Mucosa of stomach (tissue), 1 donor: ENCODE data around the gene CCDC148.

Experiments used
- H3K27me3 ChIP-seq: one replicate; pipeline ENCODE4 v1.7.0; 2013; ENCODE audit warnings: mild to moderate bottlenecking, low read length; ENCODE audit not compliant: control insufficient read depth, insufficient read depth
- H3K36me3 ChIP-seq: one replicate; pipeline ENCODE4 v1.7.0; 2013; ENCODE audit warnings: low read length; ENCODE audit not compliant: control insufficient read depth, insufficient read depth
- H3K4me1 ChIP-seq: one replicate; pipeline ENCODE4 v1.7.0; 2013; ENCODE audit warnings: mild to moderate bottlenecking, low read length; ENCODE audit not compliant: control insufficient read depth, insufficient read depth
- H3K4me3 ChIP-seq: one replicate; pipeline ENCODE4 v1.7.0; 2013; ENCODE audit warnings: low read length
- H3K9ac ChIP-seq: one replicate; pipeline ENCODE4 v1.7.0; 2013; ENCODE audit warnings: mild to moderate bottlenecking, low read length, moderate library complexity
- H3K9me3 ChIP-seq: one replicate; pipeline ENCODE4 v1.7.0; 2013; ENCODE audit warnings: mild to moderate bottlenecking, low read length, moderate library complexity; ENCODE audit not compliant: control insufficient read depth
- donor health status: Pancreatic carcinoma.

Gene CCDC148

GRCh38 chr2:158300394-158300793 lies 156.2 kb downstream of the CCDC148 start:
- Histone ChIP-seq H3K4me1 (no peaks in the 10 kb centered on the region), H3K9ac (no peak overlapping the region), H3K36me3 (no peaks in the 10 kb centered on the region), H3K9me3 (no peaks in the 10 kb centered on the region), H3K27me3 (no peaks in the 10 kb centered on the region), H3K4me3 (no peak overlapping the region)

GRCh38 chr2:158297606-158298005 lies 158.9 kb downstream of the CCDC148 start:
- H3K9ac ChIP-seq: no peak overlapping the region
- no peak overlapping the region for H3K4me3 ChIP-seq
- no peaks in the 10 kb centered on the region for H3K27me3 ChIP-seq
- no peaks in the 10 kb centered on the region for H3K4me1 ChIP-seq
- no peaks in the 10 kb centered on the region for H3K9me3 ChIP-seq
- no peaks in the 10 kb centered on the region for H3K36me3 ChIP-seq

- Histone ChIP-seq H3K4me1 (no peaks in the 10 kb centered on the region), H3K4me3 (no peak overlapping the region), H3K9me3 (no peaks in the 10 kb centered on the region), H3K36me3 (no peaks in the 10 kb centered on the region), H3K9ac (no peak overlapping the region), H3K27me3 (no peaks in the 10 kb centered on the region)
Measured at GRCh38 chr2:158297120-158297519, 159.4 kb downstream of the CCDC148 start.

GRCh38 chr2:158293722-158294121 lies 162.8 kb downstream of the CCDC148 start:
- Histone ChIP-seq H3K4me3 (no peak overlapping the region), H3K27me3 (no peaks in the 10 kb centered on the region), H3K36me3 (no peaks in the 10 kb centered on the region), H3K4me1 (no peaks in the 10 kb centered on the region), H3K9me3 (no peaks in the 10 kb centered on the region), H3K9ac (no peak overlapping the region)

GRCh38 chr2:158291544-158292180 lies 164.9 kb downstream of the CCDC148 start:
- H3K36me3 ChIP-seq: no peaks in the 10 kb centered on the region
- H3K9ac ChIP-seq: no peak overlapping the region
- no peaks in the 10 kb centered on the region for H3K27me3 ChIP-seq
- no peaks in the 10 kb centered on the region for H3K9me3 ChIP-seq
- no peaks in the 10 kb centered on the region for H3K4me1 ChIP-seq
- no peak overlapping the region for H3K4me3 ChIP-seq

- no peaks in the 10 kb centered on the region for H3K4me1 ChIP-seq
- H3K4me3 ChIP-seq: no peak overlapping the region
- H3K9ac ChIP-seq: no peak overlapping the region
- H3K9me3 ChIP-seq: no peaks in the 10 kb centered on the region
- no peaks in the 10 kb centered on the region for H3K27me3 ChIP-seq
- no peaks in the 10 kb centered on the region for H3K36me3 ChIP-seq
Measured at GRCh38 chr2:158290225-158290624, 166.3 kb downstream of the CCDC148 start.

- H3K4me3 ChIP-seq: no peak overlapping the region
- no peaks in the 10 kb centered on the region for H3K4me1 ChIP-seq
- no peaks in the 10 kb centered on the region for H3K9me3 ChIP-seq
- no peaks in the 10 kb centered on the region for H3K36me3 ChIP-seq
- H3K27me3 ChIP-seq: no peaks in the 10 kb centered on the region
- no peak overlapping the region for H3K9ac ChIP-seq
Measured at GRCh38 chr2:158276619-158277471, 179.7 kb downstream of the CCDC148 start.

- Histone ChIP-seq H3K4me1 (peaks cover 6% of the 10 kb centered on the region), H3K4me3 (no peak overlapping the region), H3K9me3 (no peaks in the 10 kb centered on the region), H3K36me3 (no peaks in the 10 kb centered on the region), H3K9ac (no peak overlapping the region), H3K27me3 (no peaks in the 10 kb centered on the region)
Measured at GRCh38 chr2:158273791-158274190, 182.8 kb downstream of the CCDC148 start.

- peaks cover 6% of the 10 kb centered on the region for H3K4me1 ChIP-seq
- H3K27me3 ChIP-seq: no peaks in the 10 kb centered on the region
- no peak overlapping the region for H3K9ac ChIP-seq
Measured at GRCh38 chr2:158270536-158270935, 186.0 kb downstream of the CCDC148 start.

GRCh38 chr2:158269143-158269542 lies 187.4 kb downstream of the CCDC148 start:
- H3K9ac ChIP-seq: no peak overlapping the region
- no peak overlapping the region for H3K4me3 ChIP-seq
- H3K36me3 ChIP-seq: no peaks in the 10 kb centered on the region
- peaks cover 6% of the 10 kb centered on the region for H3K4me1 ChIP-seq
- no peaks in the 10 kb centered on the region for H3K9me3 ChIP-seq
- H3K27me3 ChIP-seq: no peaks in the 10 kb centered on the region

More at GRCh38 chr2:158270536-158270935, 186.0 kb downstream of the CCDC148 start:
- no peaks in the 10 kb centered on the region for H3K9me3 ChIP-seq
- H3K36me3 ChIP-seq: no peaks in the 10 kb centered on the region
- H3K4me3 ChIP-seq: no peak overlapping the region

GRCh38 chr2:158266111-158266510 lies 190.4 kb downstream of the CCDC148 start:
- Histone ChIP-seq H3K4me3 (no peak overlapping the region), H3K36me3 (no peaks in the 10 kb centered on the region), H3K27me3 (no peaks in the 10 kb centered on the region), H3K4me1 (peaks cover 6% of the 10 kb centered on the region), H3K9me3 (no peaks in the 10 kb centered on the region), H3K9ac (no peak overlapping the region)

GRCh38 chr2:158255257-158255656 lies 201.3 kb downstream of the CCDC148 start:
- no peak overlapping the region for H3K4me3 ChIP-seq
- H3K36me3 ChIP-seq: no peaks in the 10 kb centered on the region
- no peak overlapping the region for H3K9ac ChIP-seq

More at GRCh38 chr2:158255257-158255656, 201.3 kb downstream of the CCDC148 start:
- no peaks in the 10 kb centered on the region for H3K27me3 ChIP-seq
- H3K4me1 ChIP-seq: no peaks in the 10 kb centered on the region
- H3K9me3 ChIP-seq: no peaks in the 10 kb centered on the region
